ENCODE measurements around the gene PAXIP1.

GRCh38 chr7:154918741-154919140 is 84.2 kb downstream of the PAXIP1 start:
- TF ChIP-seq ZNF274 (IDR thresholded peaks at IDR 0.05; ENCODE audit: low read length) (no peak), ZNF274 (tag by site-specific recombination; IDR thresholded peaks at IDR 0.05; ENCODE audit: borderline replicate concordance) (no peak), HOXA7 (CRISPR knock-in tag; IDR thresholded peaks at IDR 0.05; ENCODE audit: borderline replicate concordance) (no peak), CTCF (tag by site-specific recombination; IDR thresholded peaks at IDR 0.05) (no peak), GFI1B (tag by site-specific recombination; IDR thresholded peaks at IDR 0.05) (no peak), REST (tag by site-specific recombination; IDR thresholded peaks at IDR 0.05) (no peak), ZNF24 (tag by site-specific recombination; IDR thresholded peaks at IDR 0.05) (no peak), ZNF138 (tag by site-specific recombination; IDR thresholded peaks at IDR 0.05; ENCODE audit: borderline replicate concordance) (no peak)
